GM19240 (cell line): ENCODE data around the gene FOXL3.

ENCODE experiments used
- DNase-seq: peaks from one replicate; pipeline ENCODE4 v3.0.0; 2011; ENCODE audit warnings: low spot score; ENCODE audit not compliant: insufficient read length

FOXL3 gene

GRCh38 chr7:300546-301290, 10.7 kb downstream of the FOXL3 start:
- DNase-seq, result no peak

- no peak for DNase-seq
Observed at GRCh38 chr7:301291-302053, 11.5 kb downstream of the FOXL3 start.

GRCh38 chr7:302054-302992, 12.4 kb downstream of the FOXL3 start:
- no peak for DNase-seq

- DNase-seq, result no peak
Observed at GRCh38 chr7:303425-303824, 13.5 kb downstream of the FOXL3 start.

GRCh38 chr7:303884-304573, 14.1 kb downstream of the FOXL3 start:
- DNase-seq, result no peak

- DNase-seq, result no peak
Observed at GRCh38 chr7:304574-305409, 14.8 kb downstream of the FOXL3 start.

- no peak for DNase-seq
Observed at GRCh38 chr7:305410-306151, 15.6 kb downstream of the FOXL3 start.

GRCh38 chr7:307970-308369, 18.0 kb downstream of the FOXL3 start:
- no peak for DNase-seq

- no peak for DNase-seq
Observed at GRCh38 chr7:309586-310228, 19.7 kb downstream of the FOXL3 start.

GRCh38 chr7:311131-311680, 21.2 kb downstream of the FOXL3 start:
- DNase-seq, result no peak

- no peak for DNase-seq
Observed at GRCh38 chr7:311796-312195, 21.8 kb downstream of the FOXL3 start.

GRCh38 chr7:312424-312823, 22.5 kb downstream of the FOXL3 start:
- no peak for DNase-seq

- no peak for DNase-seq
Observed at GRCh38 chr7:314853-315252, 24.9 kb downstream of the FOXL3 start.

- no peak for DNase-seq
Observed at GRCh38 chr7:315516-316265, 25.7 kb downstream of the FOXL3 start.

GRCh38 chr7:317643-318405, 27.9 kb downstream of the FOXL3 start:
- DNase-seq, result no peak

- no peak for DNase-seq
Observed at GRCh38 chr7:318476-318875, 28.5 kb downstream of the FOXL3 start.
